Mesothelial cell of epicardium (in vitro differentiated cells): ENCODE measurements around the gene PDZD7. TPM values are rescaled to one million over a fixed set of nuclear protein-coding genes. Genes with fewer than 3 reads are reported as not detected.

Experiments used
- DNase-seq, 2 experiments: peaks; one replicate each; pipeline ENCODE4 v3.0.0; 2021; ENCODE audit warnings: low spot score in 2 of 2; ENCODE audit not compliant: unreplicated experiment in 2 of 2
- H3K27ac Mint-ChIP-seq: 2 replicates; pipeline ENCODE4 v1.8.0; 2021; ENCODE audit warnings: mixed read lengths
- H3K27me3 Mint-ChIP-seq: 2 replicates; pipeline ENCODE4 v1.8.0; 2021; ENCODE audit warnings: low read depth, mixed read lengths
- H3K36me3 Mint-ChIP-seq: 2 replicates; pipeline ENCODE4 v1.8.0; 2021; ENCODE audit warnings: mixed read lengths
- H3K4me1 Mint-ChIP-seq: 2 replicates; pipeline ENCODE4 v1.8.0; 2021; ENCODE audit warnings: mixed read lengths
- H3K4me3 Mint-ChIP-seq: 2 replicates; pipeline ENCODE4 v1.8.0; 2021; ENCODE audit warnings: mild to moderate bottlenecking, moderate library complexity, mixed read lengths
- H3K9me3 Mint-ChIP-seq: 2 replicates; pipeline ENCODE4 v1.8.0; 2021; ENCODE audit warnings: mixed read lengths
- CTCF ChIP-seq: fragments of 200-600 bp; sonication (generic); IDR thresholded peaks from one replicate; pipeline ENCODE4 v1.5.0; 2021; ENCODE audit warnings: antibody characterized with exemption; ENCODE audit not compliant: unreplicated experiment
- total RNA-seq: library from RNA; stranded (reverse); gene quantifications from 3 replicates; pipeline ENCODE4 v1.2.1, GENCODE V29; 2021

PDZD7 gene
- total RNA-seq, 1 donor from 2014 or later = 1.8 TPM

- TF ChIP-seq CTCF = no peak
- Mint-ChIP-seq H3K4me1 (peaks cover 23% of the 10 kb centered on the region), H3K27me3 (peaks cover 29% of the 10 kb centered on the region), H3K27ac (peak overlapping the region; percentile 28), H3K4me3 (no peak overlapping the region), H3K36me3 (no peaks in the 10 kb centered on the region), H3K9me3 (no peaks in the 10 kb centered on the region)
- no peak for DNase-seq
These were observed 17.5 kb downstream of the PDZD7 start for GRCh38 chr10:101013365-101013825.

- DNase-seq = peak; percentile 65 to 88
- Mint-ChIP-seq H3K27me3 (peaks cover 23% of the 10 kb centered on the region), H3K4me1 (peaks cover 24% of the 10 kb centered on the region), H3K27ac (peak overlapping the region; percentile 30), H3K4me3 (no peak overlapping the region), H3K36me3 (no peaks in the 10 kb centered on the region), H3K9me3 (no peaks in the 10 kb centered on the region)
- TF ChIP-seq CTCF = peak; percentile 84
These were observed 18.2 kb downstream of the PDZD7 start for GRCh38 chr10:101012525-101013364.

- H3K9me3 Mint-ChIP-seq = no peaks in the 10 kb centered on the region
- H3K4me1 Mint-ChIP-seq = peaks cover 24% of the 10 kb centered on the region
- H3K27me3 Mint-ChIP-seq = peaks cover 14% of the 10 kb centered on the region
- no peak for DNase-seq
- no peak overlapping the region for H3K27ac Mint-ChIP-seq
- H3K36me3 Mint-ChIP-seq = no peaks in the 10 kb centered on the region
- no peak overlapping the region for H3K4me3 Mint-ChIP-seq
- TF ChIP-seq CTCF = no peak
These were observed 19.2 kb downstream of the PDZD7 start for GRCh38 chr10:101011517-101012423.

- Mint-ChIP-seq H3K36me3 (peaks cover under 1% of the 10 kb centered on the region), H3K4me3 (no peak overlapping the region), H3K9me3 (no peaks in the 10 kb centered on the region), H3K27ac (no peak overlapping the region), H3K4me1 (peaks cover 22% of the 10 kb centered on the region), H3K27me3 (peaks cover 6% of the 10 kb centered on the region)
- no peak for TF ChIP-seq CTCF
- DNase-seq = no peak
These were observed 20.6 kb downstream of the PDZD7 start for GRCh38 chr10:101010329-101010728.

- Mint-ChIP-seq H3K4me1 (peaks cover 17% of the 10 kb centered on the region), H3K27ac (peak overlapping the region; percentile 43), H3K4me3 (no peak overlapping the region), H3K36me3 (peaks cover 4% of the 10 kb centered on the region), H3K9me3 (no peaks in the 10 kb centered on the region), H3K27me3 (no peaks in the 10 kb centered on the region)
- no peak for TF ChIP-seq CTCF
- DNase-seq = no peak
These were observed 22.0 kb downstream of the PDZD7 start for GRCh38 chr10:101008823-101009423.
